Stimulated activated CD4-positive, alpha-beta T cell treated with anti-CD3 and anti-CD28 coated beads, Interleukin-1b, Interleukin-23, amount 100 ng/mL, for 1 hour (primary cell): ENCODE data around the gene ZNF506.
"Not testable (repeated sequence)": the region's sequence is repeated elsewhere in the genome, so short reads cannot be mapped to it uniquely, and the experiment has no call there.

Source experiments
- DNase-seq, 2 donors: peaks; one replicate each; pipeline ENCODE4 v3.0.0-alpha.2; 2020; ENCODE audit warnings: low read depth in 2 of 2

Gene ZNF506

DNA sequence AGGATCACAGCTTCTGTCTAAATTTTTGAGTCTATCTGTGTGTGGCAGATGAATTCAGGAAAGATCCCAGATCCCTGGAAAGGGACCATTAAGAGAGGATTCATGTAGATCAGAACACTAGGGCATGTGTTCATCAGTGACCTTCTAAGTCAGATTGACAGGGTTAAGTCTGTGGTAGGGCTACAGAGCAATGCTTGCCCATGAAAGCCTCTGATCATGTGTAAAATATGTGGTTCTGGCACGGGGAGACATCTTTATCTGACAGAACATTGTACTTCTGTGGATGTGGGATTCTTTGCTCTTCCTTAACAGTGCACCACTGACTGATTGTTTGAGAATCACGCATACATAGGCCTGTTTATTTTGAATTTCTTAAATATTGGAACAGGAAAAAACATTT, 42.9 kb downstream of the ZNF506 start:
- no peak for DNase-seq

DNA sequence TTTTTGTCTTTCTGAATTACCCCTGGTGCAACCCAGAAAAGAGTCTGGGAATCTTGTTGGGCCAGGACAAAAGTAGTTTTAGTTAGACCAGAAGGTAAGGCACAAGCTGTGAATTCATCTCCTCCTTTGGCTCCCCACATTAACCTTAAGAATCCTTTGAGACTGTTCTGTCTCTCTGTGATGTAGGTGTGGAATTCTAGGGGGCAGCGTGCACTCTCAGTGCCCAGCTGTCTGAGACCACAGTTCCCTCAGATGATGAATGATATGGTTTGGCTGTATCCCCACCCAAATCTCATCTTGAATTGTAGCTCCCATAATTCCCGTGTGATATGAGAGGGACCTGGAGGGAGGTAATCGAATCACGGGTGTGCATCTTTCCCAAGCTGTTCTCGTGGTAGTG, 43.9 kb downstream of the ZNF506 start:
- no peak for DNase-seq

DNA sequence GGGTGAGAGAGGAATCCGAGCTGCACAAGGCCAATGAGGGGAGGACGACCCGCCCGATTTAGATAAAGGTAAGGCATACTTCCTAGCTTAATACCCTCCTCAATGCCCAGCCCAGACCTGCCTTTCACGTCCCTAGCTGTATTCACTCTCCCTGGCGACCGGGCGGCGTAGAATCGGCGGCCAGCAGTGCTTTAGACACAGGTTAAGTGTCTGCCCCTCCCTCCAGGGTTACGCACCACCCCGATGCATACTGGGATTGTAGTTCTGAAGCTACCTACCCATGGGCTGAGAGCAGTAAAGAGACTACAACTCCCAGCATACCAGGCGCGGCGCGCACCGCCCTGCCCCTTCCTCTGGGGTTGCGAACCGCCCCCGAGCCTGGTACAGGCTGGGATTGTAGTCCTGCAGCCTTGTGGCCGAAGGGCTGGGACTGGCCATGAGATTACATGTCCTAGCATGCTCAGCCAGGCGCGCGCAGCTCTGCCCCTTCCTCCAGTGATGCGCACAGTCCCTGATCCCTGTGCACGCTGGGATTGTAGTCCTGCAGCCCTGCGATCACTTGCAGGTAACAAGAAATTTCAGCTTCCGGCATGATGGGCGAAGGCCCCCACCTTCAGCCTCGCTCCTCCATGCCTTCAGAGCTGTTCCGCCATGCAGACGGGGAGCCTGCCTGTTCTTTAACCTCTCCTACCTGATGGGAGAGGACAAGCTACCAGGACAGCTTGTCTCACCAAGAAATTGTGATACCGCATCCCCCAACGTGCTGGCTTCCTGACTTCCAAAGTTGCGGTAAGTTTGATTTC, 45.1 kb downstream of the ZNF506 start:
- peak; percentile 76 to 77 for DNase-seq

DNA sequence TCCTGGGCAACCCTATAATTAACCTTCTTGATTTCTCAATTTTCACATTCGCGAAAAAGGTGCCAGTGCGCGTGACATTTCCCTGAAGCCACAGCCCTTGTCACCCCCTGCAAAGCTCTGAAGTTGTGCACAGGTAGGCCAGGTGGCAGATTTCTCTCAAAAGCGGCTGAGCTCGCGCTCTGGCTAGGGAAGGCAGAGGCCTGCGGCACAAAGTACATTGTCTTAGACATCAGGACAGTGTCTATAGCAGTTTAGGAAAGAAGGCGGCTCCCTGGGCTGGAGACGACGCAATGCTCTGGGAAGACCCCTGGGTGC, 45.7 kb downstream of the ZNF506 start:
- DNase-seq: no peak

DNA sequence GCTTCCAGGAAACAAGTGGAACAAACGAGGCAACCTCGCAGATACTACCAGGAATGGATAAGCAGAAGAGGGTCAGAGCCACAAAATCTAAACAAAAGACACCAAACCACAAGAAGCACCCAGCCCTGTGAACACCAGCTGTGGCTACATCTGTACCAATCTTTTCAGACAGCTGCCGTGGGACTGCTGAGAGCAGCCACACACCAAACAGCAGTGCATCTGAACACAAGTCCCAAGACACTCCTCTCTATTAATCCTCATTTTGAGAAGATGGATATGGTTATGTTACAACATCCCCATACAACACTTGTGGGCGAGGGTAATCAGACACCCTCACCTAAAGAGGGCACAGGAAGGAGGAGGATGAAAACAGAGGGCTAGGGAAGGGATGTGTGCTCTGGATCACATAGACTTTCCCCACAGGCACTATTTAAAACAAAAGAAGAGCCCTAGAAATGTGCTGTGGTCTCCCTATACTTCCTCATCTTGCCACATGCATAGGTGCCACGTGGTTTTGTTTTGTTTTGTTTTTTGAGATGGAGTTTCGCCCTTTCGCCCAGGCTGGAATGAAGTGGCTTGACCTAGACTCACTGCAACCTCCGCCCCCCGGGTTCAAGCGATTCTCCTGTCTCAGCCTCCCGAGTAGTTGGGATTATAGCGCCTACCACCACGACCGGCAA, 47.1 kb downstream of the ZNF506 start:
- no peak for DNase-seq

DNA sequence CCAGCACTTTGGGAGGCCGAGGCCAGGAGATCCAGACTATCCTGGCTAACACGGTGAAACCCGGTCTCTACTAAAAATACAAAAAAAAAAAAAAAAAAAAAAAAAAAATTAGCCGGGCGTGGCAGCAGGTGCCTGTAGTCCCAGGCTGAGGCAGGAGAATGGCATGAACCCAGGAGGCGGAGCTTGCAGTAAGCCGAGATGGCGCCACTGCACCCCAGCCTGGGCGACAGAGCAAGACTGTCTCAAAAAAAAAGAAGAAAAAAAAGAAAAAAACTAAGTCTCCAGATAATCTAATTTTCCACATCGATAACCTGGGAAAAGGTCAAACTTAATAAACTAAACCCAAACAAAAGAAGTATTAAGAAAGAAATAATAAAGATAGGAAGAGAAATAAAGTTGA, 49.6 kb downstream of the ZNF506 start:
- not testable (repeated sequence) for DNase-seq

DNA sequence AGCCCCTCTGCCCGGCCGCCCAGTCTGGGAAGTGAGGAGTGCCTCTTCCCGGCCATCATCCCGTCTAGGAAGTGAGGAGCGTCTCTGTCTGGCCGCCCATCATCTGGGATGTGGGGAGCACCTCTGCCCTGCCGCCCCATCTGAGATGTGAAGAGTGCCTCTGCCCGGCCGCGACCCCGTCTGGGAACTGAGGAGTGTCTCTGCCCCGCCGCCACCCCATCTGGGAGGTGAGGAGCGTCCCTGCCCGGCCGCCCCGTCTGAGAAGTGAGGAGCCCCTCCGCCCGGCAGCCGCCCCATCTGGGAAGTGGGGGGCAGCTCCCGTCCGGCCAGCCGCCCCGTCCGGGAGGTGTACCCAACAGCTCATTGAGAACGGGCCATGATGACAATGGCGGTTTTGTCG, 51.6 kb downstream of the ZNF506 start:
- DNase-seq: not testable (repeated sequence)

DNA sequence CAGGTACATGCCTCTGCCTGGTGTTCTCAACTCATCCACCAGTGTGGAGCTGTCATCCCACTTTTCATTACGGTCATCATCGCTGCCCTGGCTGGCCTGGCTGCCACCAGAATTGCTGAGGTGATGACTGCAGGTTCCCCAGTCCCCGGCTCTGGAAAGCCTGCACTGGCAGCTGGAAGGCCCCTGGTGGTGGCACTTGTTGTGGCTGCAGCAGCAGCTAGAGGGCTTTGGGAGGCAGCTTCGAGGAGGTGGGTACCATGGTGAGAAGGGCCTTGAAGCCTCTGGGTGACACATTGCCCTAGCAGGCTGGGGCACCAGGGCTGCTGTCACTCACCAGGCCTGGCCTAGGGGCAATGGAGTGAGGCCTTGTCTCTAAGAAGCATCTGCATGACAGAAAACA, 63.4 kb downstream of the ZNF506 start:
- DNase-seq: no peak

DNA sequence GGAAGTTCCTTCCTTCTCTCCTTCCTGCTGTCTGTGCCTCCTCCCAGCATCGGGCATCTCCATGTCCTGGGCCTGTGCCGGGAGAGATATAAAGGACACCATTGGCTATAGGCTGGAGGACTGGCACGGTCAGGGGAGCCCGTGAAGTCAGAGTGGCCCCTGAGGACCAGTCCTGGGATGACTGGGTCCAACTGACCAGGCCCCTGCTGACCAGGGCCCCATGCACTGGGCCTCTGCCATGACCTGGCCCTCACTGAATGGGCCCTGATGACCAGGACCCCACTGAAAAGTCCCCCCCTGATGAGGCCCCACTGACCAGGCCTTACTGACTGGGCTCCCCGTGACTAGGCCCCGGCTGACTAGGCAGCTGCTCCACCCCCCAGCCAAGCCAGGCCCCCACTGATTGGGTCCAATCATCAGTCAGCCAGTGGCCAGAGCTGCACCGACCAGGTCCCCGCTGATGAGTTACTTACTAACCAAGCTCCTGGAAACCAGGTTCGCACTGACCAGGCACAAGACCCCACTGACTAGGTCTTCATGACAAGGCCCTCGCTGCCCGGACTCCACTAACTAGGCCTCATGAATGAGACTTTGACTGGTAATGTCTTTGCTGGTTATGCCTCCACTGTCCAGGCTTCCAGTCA, 68.7 kb downstream of the ZNF506 start:
- DNase-seq: no peak

DNA sequence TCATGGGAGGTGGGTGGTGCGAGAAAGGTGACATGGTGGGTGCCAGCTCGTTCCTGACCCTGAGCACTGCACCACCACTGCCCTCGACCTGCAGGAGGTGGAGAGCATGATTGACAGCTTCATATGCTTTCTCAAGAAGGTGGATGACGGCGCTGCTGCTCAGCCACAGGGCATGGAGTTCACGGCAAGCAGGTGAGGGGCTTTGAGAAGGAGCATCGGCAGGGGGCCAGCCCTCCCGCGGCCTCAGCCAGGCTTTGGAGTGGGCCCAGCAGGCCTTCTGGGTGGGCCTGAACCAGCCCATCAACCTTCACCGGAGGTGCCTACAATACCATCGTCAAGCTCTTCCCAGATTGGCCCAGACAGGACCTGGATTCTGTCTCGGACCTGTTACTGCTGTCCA, 69.7 kb downstream of the ZNF506 start:
- DNase-seq: no peak

DNA sequence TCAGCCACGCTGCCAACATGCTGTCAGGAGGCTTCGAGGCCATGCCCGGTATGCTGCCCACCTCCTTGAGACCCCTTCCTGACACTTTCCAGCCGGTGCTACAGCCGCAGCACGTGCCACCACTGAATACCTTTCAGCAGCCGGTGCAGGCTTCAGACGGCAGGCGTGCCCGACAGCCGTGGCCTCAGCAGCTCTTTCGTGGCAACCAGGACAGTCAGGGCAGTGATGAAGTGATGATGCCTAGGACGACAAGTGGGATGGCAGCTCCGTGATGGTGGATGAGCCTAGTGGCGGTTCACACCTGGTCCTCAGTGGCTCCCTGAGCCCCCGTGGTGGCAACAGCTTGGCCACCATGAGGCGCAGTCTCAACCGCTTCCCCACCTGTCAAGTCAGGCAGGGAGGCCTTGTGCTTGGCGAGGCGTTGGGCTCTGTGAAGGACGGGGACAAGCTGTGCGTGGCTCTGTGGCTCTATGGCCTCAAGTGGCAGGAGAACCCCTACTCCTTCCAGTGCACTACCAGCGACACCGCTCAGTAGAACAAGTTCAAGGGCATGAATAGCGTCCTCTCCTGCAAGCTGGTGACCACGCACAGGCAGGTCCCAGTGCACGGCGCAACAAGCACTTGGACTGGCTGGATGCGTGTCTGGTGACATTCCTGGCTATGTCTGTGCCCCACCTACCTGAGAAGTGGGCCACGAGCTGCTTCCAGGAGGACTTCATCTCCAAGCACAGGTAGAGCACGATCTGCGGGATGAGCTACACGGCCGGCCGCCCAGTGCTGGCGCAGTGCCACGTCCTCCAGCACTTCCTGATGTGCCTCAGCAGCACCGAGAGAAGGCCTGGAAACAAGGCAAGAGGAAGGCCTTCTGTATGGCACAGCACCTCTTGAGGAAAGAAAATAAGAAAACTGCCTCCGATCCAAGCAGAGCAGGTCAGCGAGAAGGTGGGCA, 70.4 kb downstream of the ZNF506 start:
- no peak for DNase-seq

DNA sequence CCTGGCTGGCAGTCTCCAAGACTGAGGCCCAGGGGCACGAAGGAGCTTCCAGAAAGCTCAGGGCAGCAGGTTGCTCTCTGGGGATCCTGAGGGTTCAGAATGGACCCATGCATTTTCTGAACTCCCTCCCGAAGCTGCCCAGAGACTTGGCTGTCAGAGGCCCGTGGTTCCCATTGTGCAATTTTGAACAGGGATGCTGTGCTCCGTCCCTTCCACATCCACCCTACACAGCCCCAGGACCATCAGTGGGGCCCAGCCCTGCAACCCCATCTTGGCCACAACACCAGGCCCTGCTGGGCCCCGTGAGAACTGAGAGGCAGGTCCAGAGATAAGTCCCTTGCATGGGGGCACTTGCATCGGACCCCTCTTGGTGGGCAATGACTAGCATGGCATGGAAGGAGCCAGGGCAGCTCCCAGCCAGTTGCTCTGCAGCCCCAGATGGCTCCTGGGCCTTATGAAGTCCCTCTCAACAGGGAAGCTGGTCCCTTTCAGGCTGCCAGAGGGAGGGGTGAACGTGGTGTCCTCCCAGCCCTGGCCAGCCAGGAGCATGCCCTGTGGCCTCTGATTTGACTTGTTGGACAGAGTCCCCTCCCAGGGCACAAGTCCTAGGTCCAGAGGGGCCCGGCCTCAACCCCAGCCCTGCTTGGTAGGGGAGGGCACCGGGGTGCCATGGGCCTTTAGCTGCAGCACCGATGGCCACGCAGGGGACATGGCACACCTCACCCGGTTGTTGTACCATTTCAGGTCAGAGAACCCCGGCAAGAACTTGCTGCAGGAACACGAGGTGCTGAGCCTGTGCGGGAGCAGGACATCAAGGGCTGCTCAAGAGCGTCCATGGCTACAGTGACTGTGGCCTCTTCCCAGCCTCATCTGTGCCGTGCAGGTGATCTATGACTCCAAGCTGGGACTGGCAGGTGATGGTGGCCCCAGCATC, 71.4 kb downstream of the ZNF506 start:
- no peak for DNase-seq

DNA sequence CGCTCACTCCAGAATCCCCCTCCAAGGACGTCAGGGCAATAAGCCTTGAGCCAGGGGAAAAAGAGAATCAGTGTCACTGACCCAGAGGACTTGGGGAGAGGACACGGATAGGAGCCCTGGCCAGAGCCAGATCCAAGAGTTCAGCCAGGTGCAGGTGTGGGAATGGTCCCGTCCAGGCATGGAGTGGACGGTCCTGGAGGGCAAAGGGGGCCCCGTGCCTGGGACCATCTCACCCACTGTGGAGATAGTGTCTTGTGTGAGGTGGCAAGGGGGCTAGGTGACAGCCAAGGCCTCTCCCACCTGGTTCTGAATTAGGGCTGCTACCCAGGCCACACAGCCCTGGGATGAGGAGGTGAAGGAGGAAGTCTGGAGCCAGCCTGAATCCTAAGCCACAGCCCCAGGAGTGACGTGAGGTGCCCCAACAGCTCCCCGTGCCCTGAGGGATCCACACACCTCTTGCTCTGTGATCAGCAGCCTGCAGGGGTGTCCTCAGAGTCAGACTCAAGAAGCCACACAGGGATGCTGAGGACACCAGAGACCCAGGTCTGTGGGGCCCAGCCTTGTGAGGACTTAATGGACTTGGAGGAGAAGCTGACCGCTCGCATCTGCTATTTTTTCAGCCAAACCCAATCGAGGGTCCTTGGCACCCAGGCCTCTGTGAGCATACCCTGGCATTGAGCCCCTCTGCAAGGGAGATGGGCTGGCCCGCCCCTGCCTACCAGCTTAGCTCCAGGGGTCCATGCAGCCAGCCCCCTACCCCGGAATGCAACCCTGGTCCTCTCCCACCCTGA, 72.2 kb downstream of the ZNF506 start:
- no peak for DNase-seq

DNA sequence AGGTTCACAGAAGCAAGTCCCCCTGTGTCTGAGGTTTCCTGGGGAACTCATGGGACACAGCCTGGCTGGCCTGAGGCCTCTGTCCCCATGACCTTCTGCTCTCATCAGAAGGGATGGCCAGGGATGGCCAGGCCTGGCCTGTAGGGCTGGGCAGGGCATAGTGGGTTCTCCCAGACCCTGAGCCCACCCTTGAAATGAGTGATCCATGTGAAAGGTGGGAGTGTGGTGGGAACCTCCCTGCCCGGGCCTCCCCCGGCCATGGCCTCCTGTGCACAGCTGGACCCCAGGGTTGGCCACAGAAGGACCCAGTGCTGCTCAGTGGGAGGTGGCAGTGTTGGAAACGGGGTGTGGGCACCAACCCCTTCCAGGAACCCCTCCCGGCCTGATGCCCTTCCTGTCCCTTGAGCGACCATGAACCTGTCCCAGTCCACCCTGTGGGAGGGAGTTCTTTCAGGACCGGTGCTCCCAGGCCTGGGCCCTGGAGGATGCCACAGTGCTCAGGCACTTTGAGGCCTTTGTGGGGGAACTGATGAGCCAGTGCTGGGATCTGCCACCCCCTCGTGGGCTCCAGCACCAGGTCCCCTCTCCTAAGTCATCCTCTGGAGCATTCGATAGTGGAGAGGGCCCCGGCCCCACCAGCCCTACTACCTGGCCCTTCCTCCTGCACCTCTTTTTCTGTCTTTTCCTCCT, 73.2 kb downstream of the ZNF506 start:
- no peak for DNase-seq

DNA sequence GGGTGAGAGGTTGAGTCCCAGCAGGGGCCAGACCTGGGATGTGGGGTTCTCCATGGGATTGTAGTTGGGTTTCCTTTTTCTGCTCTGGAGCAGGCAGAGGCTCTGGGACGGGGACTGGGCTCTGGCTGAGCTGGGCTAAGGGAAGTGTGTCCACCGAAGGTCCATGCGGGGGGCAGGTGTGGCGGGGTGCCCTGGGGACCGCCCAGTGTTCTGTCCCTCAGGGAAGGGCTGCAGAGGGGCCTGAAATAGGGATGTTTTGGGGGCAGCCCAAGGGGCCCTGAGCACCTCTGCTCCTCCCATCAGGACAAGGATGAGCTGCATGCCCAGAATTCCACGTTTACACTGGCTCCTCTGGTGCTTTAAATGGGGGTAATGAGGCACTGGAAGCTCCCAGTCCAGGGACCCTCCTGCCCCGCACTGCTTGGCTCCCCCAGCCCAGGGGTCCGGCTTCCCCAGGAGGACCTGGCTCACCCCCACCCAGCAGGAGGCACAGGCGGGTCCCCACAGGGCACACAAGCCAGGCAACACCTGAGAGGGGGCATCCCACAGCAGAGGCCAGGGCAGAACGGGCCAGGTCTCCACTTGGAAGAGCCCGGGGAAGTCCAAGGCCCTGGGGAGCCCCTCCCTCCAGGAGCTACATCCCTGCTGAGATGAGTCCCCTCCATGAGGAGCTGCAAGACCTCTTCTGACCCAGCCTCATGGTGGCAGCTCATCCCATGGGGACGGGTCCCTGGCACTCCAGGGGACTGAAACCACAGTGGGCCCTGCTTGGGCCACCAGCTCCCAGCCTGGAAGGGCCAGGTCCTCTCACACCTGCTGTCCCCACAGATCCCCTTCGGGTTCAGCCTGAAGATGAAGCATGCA, 74.0 kb downstream of the ZNF506 start:
- no peak for DNase-seq

DNA sequence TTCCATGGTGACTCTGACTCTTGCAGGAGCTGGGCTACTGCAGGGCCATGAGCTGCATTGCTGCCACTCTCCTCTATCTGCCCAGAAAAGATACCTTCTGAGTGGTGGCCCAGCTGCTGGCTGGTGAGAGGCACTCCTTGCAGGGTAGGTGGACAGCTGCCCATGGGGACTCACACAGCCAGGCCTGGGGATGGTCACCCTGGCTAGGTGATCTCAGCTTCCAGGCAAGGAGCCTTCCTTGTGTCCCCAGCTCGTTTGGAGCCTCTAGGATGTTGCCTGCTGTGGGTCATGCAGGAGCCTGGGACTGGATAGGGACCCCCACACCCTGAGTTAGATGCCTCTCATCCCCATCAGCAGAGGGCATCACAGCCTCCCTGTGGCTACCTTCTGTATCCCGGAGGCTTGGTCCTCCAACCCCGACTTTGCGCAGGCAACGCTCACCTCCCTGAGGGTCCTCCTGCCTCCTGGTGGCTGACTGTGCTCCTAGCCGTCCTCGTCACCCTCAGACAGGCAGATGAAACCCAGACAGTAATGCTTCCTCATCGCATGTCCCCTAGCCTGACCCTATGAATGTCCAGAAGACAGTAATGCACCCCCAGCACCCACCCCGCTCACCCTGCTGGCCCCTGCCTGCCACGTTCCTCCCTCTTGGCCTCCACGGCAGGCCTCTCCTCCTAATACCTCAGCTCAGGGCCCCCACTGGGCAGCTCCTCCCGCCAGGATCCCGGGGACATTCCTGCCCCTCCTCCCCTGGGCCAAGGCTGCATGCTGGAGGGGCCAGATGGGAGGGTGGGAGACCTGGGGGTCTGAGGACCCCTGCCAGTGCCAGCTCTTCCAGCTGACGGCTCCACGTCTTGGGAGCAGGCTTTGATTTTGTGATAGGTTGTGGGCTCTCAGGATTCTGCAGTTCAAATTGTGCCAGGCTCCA, 75.0 kb downstream of the ZNF506 start:
- DNase-seq: no peak

DNA sequence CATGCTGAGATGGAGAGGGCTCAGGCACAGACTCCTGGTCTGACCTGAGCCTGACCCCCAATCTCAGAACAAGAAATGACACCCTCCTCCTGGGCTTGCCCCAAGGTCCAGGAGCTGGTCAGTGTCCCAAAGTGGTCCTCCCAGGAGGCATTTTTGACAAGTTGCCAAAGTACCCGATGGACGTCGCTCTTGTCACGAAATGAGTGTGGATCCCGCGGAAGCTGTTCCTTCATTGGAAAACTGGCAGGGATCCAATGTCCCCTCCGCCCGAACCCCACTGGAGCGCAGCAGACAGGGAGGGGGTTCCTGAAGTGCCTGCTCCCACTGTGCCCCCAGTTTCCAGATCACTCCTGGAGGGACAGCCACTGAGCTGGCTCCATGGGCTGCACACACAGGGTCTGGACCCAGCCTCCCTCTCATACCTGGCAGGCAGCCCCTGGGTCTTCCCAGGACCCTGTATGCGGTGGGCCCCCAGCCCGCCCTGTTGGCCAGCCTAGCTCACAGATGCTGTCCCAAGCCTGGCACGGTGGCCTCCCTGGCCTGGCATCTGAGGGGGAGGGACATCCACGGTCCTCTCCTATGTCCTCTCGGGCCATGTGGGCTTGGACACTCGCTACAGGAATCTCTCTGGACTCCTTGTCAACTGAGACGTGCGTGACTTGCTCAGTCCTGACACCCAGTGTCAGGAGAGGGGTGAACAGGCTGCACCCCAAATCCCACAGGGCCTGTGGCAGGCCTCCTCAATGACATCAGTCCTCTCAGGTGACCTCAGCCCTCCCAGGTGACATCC, 75.9 kb downstream of the ZNF506 start:
- no peak for DNase-seq
